Astrocyte (in vitro differentiated cells and primary cell): ENCODE data around the gene BMP7. TPM values are rescaled to one million over a fixed set of nuclear protein-coding genes. Genes with fewer than 3 reads are reported as not detected.

Source experiments
- DNase-seq: peaks from one replicate; pipeline ENCODE4 v3.0.0-alpha.2; 2010; ENCODE audit warnings: low read depth
- FAIRE-seq: peaks from 2 replicates; lab custom pipeline; 2011; peaks lifted over from hg19 to GRCh38; lab: Jason Lieb, UNC
- H2AFZ ChIP-seq: 2 replicates; pipeline ENCODE4 v1.6.0; 2012; ENCODE audit warnings: low read depth, low read length, inconsistent platforms
- H3K27ac ChIP-seq: 2 replicates; pipeline ENCODE4 v1.5.1; 2011; ENCODE audit warnings: low read depth, low read length, inconsistent platforms
- H3K27me3 ChIP-seq: 2 replicates; pipeline ENCODE4 v1.6.0; 2011; ENCODE audit warnings: low read length, inconsistent platforms; ENCODE audit not compliant: insufficient read depth
- H3K36me3 ChIP-seq: 2 replicates; pipeline ENCODE4 v1.5.1; 2011; ENCODE audit warnings: low read length, inconsistent platforms; ENCODE audit not compliant: insufficient read depth
- H3K4me1 ChIP-seq: 2 replicates; pipeline ENCODE4 v1.5.1; 2011; ENCODE audit warnings: low read length, inconsistent platforms; ENCODE audit not compliant: insufficient read depth
- H3K4me2 ChIP-seq: 2 replicates; pipeline ENCODE4 v1.6.0; 2012; ENCODE audit warnings: low read length, inconsistent platforms
- H3K4me3 ChIP-seq: 2 replicates; pipeline ENCODE4 v1.5.1; 2011; ENCODE audit warnings: low read depth, mild to moderate bottlenecking, low read length, inconsistent platforms; ENCODE audit not compliant: insufficient read depth
- H3K79me2 ChIP-seq: 2 replicates; pipeline ENCODE4 v1.6.0; 2012; ENCODE audit warnings: mild to moderate bottlenecking, low read length, inconsistent platforms; ENCODE audit not compliant: insufficient read depth
- H3K9ac ChIP-seq: 2 replicates; pipeline ENCODE4 v1.6.0; 2012; ENCODE audit warnings: mild to moderate bottlenecking, low read length, inconsistent platforms
- H3K9me3 ChIP-seq: 2 replicates; pipeline ENCODE4 v1.5.1; 2012; ENCODE audit warnings: low read depth, mild to moderate bottlenecking, low read length, inconsistent platforms; ENCODE audit not compliant: insufficient read depth
- H4K20me1 ChIP-seq: 2 replicates; pipeline ENCODE4 v1.6.0; 2012; ENCODE audit warnings: low read length, inconsistent platforms; ENCODE audit not compliant: insufficient read depth
- H3K27ac Mint-ChIP-seq: one replicate; pipeline ENCODE4 v1.8.0; 2021; ENCODE audit warnings: mild to moderate bottlenecking, mixed read lengths; ENCODE audit not compliant: unreplicated experiment
- H3K27me3 Mint-ChIP-seq: one replicate; pipeline ENCODE4 v1.8.0; 2021; ENCODE audit warnings: low read depth, mixed read lengths; ENCODE audit not compliant: unreplicated experiment
- H3K36me3 Mint-ChIP-seq: one replicate; pipeline ENCODE4 v1.8.0; 2021; ENCODE audit warnings: low read depth, mixed read lengths; ENCODE audit not compliant: unreplicated experiment
- H3K4me1 Mint-ChIP-seq: one replicate; pipeline ENCODE4 v1.8.0; 2021; ENCODE audit warnings: low read depth, mixed read lengths; ENCODE audit not compliant: unreplicated experiment
- H3K4me3 Mint-ChIP-seq: one replicate; pipeline ENCODE4 v1.8.0; 2021; ENCODE audit warnings: mild to moderate bottlenecking, moderate library complexity, mixed read lengths; ENCODE audit not compliant: unreplicated experiment
- H3K9me3 Mint-ChIP-seq: one replicate; pipeline ENCODE4 v1.8.0; 2021; ENCODE audit warnings: mild to moderate bottlenecking, mixed read lengths; ENCODE audit not compliant: unreplicated experiment
- CTCF ChIP-seq: IDR thresholded peaks from 2 replicates; pipeline ENCODE4 v1.5.1; 2011; ENCODE audit warnings: low read depth, mild to moderate bottlenecking, inconsistent platforms, low read length, moderate library complexity; ENCODE audit not compliant: insufficient read depth
- EZH2 ChIP-seq: IDR thresholded peaks from 2 replicates; pipeline ENCODE4 v1.6.1; 2012; ENCODE audit warnings: mild to moderate bottlenecking, low read length, inconsistent platforms; ENCODE audit not compliant: insufficient read depth
- total RNA-seq: library from RNA; stranded (reverse); gene quantifications from 2 replicates; pipeline ENCODE4 v1.2.1, GENCODE V29; 2021

Gene BMP7
- total RNA-seq, 1 donor from 2014 or later, result 15.3 TPM

- Histone ChIP-seq H3K9me3 (no peaks in the 10 kb centered on the region), H3K79me2 (no peaks in the 10 kb centered on the region), H2AFZ (no peak overlapping the region), H3K4me2 (no peak overlapping the region), H3K4me1 (no peaks in the 10 kb centered on the region), H3K9ac (no peak overlapping the region), H3K4me3 (no peak overlapping the region), H3K36me3 (no peaks in the 10 kb centered on the region), H3K27ac (no peak overlapping the region), H3K27me3 (peaks cover 5% of the 10 kb centered on the region), H4K20me1 (no peaks in the 10 kb centered on the region)
- TF ChIP-seq EZH2, result no peak
- TF ChIP-seq CTCF, result no peak
- Mint-ChIP-seq H3K27me3 (peaks cover 10% of the 10 kb centered on the region), H3K9me3 (no peaks in the 10 kb centered on the region), H3K27ac (no peak overlapping the region), H3K36me3 (peaks cover 10% of the 10 kb centered on the region), H3K4me3 (no peak overlapping the region), H3K4me1 (peaks cover 10% of the 10 kb centered on the region)
- FAIRE-seq (no peak), DNase-seq (no peak)
Observed at GRCh38 chr20:57180387-57180786, 86.1 kb downstream of the BMP7 start.

- no peaks in the 10 kb centered on the region for H3K79me2 ChIP-seq
- H3K4me1 Mint-ChIP-seq, result peaks cover 10% of the 10 kb centered on the region
- H3K27me3 ChIP-seq, result peaks cover 2% of the 10 kb centered on the region
- H3K27me3 Mint-ChIP-seq, result peaks cover 12% of the 10 kb centered on the region
- no peak overlapping the region for H3K4me3 Mint-ChIP-seq
- DNase-seq (no peak), FAIRE-seq (no peak)
- H3K36me3 ChIP-seq, result no peaks in the 10 kb centered on the region
- no peaks in the 10 kb centered on the region for H3K4me1 ChIP-seq
- H3K4me3 ChIP-seq, result no peak overlapping the region
- no peak overlapping the region for H2AFZ ChIP-seq
- no peaks in the 10 kb centered on the region for H3K9me3 Mint-ChIP-seq
- H3K27ac Mint-ChIP-seq, result no peak overlapping the region
- peaks cover 6% of the 10 kb centered on the region for H3K36me3 Mint-ChIP-seq
- TF ChIP-seq CTCF (no peak), EZH2 (no peak)
- H3K9ac ChIP-seq, result no peak overlapping the region
- H3K27ac ChIP-seq, result no peak overlapping the region
- H4K20me1 ChIP-seq, result no peaks in the 10 kb centered on the region
- H3K9me3 ChIP-seq, result no peaks in the 10 kb centered on the region
- no peak overlapping the region for H3K4me2 ChIP-seq
Observed at GRCh38 chr20:57179265-57179664, 87.2 kb downstream of the BMP7 start.

GRCh38 chr20:57178582-57179111 lies 87.8 kb downstream of the BMP7 start:
- Mint-ChIP-seq H3K27me3 (peaks cover 12% of the 10 kb centered on the region), H3K4me1 (peaks cover 10% of the 10 kb centered on the region), H3K27ac (no peak overlapping the region), H3K9me3 (no peaks in the 10 kb centered on the region), H3K4me3 (no peak overlapping the region), H3K36me3 (peaks cover 6% of the 10 kb centered on the region)
- DNase-seq, result no peak
- Histone ChIP-seq H3K9me3 (no peaks in the 10 kb centered on the region), H3K4me2 (no peak overlapping the region), H3K79me2 (no peaks in the 10 kb centered on the region), H3K27me3 (peaks cover 2% of the 10 kb centered on the region), H3K4me3 (no peak overlapping the region), H3K36me3 (no peaks in the 10 kb centered on the region), H4K20me1 (no peaks in the 10 kb centered on the region), H3K9ac (no peak overlapping the region), H3K4me1 (no peaks in the 10 kb centered on the region), H2AFZ (no peak overlapping the region), H3K27ac (no peak overlapping the region)
- TF ChIP-seq CTCF (no peak), EZH2 (no peak)
- FAIRE-seq, result no peak
